ENCODE measurements around the gene RAB44. TPM values are rescaled to one million over a fixed set of nuclear protein-coding genes. Genes with fewer than 3 reads are reported as not detected.

Gene RAB44
- total and polyA plus RNA-seq, 7 donors: 0.01 to 0.06 TPM; not detected in 5

DNA sequence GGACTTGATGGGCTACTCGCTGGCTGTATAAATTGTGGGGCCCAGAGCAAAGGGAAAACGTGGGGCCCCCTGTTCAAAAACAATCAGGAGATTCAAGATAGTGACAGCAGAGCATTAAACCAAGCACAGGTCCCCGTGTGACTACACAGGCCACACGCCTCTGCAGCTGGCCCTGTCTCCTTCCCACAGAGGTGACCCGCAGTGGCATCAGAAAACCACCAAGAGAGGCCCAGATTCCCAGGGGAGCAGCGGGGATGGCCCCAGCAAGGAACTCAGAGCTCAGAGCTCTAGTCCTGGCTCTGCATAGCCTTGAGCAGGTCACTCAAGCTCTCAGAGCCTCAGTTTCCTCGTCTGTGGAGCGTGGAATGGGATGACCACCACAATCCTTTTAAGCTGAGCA lies 84.0 kb downstream of the RAB44 start:
- DNase-seq (no peak), ATAC-seq (no peak)
- Histone ChIP-seq H3K4me1 (no peaks in the 10 kb centered on the region), H3K4me3 (no peak overlapping the region), H3K27ac (no peak overlapping the region), H3K9me3 (no peaks in the 10 kb centered on the region), H3K27me3 (ENCODE audit: insufficient read depth in 3 of 3, low read length in 2 of 3) (peaks cover 0 to 3% (median 0%) of the 10 kb centered on the region in 3 donors), H3K36me3 (ENCODE audit: insufficient read depth in 1 of 2, low read depth in 1 of 2) (no peaks in the 10 kb centered on the region)
- 83 to 84% (median 83%) methylated on average over 8 of the region's 8 CpGs for WGBS, 3 donors
- TF ChIP-seq, protein P1, sequence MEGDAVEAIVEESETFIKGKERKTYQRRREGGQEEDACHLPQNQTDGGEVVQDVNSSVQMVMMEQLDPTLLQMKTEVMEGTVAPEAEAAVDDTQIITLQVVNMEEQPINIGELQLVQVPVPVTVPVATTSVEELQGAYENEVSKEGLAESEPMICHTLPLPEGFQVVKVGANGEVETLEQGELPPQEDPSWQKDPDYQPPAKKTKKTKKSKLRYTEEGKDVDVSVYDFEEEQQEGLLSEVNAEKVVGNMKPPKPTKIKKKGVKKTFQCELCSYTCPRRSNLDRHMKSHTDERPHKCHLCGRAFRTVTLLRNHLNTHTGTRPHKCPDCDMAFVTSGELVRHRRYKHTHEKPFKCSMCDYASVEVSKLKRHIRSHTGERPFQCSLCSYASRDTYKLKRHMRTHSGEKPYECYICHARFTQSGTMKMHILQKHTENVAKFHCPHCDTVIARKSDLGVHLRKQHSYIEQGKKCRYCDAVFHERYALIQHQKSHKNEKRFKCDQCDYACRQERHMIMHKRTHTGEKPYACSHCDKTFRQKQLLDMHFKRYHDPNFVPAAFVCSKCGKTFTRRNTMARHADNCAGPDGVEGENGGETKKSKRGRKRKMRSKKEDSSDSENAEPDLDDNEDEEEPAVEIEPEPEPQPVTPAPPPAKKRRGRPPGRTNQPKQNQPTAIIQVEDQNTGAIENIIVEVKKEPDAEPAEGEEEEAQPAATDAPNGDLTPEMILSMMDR (IDR thresholded peaks at IDR 0.05): no peak
- intact Hi-C loops (cut with DNase I): no loop called here

Other genes starting within 250 kb of the RAB44 start
- 10 to 100 TPM in 3 of 4 donors, 1 to 10 TPM in 1; 7.7 to 13.6 (median 12.6) TPM for gene STK38, start 150.3 kb upstream of the RAB44 start, total RNA-seq
- gene STK38, start 150.3 kb upstream of the RAB44 start, polyA plus RNA-seq: 10 to 100 TPM in 1 of 3 donors, 1 to 10 TPM in 2; 8.1 to 18.9 (median 8.4) TPM
- gene SRSF3, start 103.5 kb upstream of the RAB44 start, total RNA-seq: 100 to 1,000 TPM in 2 of 4 donors, 10 to 100 TPM in 2; 64.6 to 182 (median 125) TPM
- 100 to 1,000 TPM; 109 to 267 (median 176) TPM for gene SRSF3, start 103.5 kb upstream of the RAB44 start, polyA plus RNA-seq
- gene CDKN1A, start 19.1 kb upstream of the RAB44 start, total RNA-seq: 100 to 1,000 TPM in 3 of 4 donors, 10 to 100 TPM in 1; 39.2 to 666 (median 157) TPM
- gene CDKN1A, start 19.1 kb upstream of the RAB44 start, polyA plus RNA-seq: 100 to 1,000 TPM; 130 to 415 (median 273) TPM
- 1 to 10 TPM in 2 of 4 donors, under 1 TPM in 2; 0.27 to 1.1 (median 0.72) TPM for gene CPNE5, start 141.6 kb downstream of the RAB44 start, total RNA-seq
- 1 to 10 TPM in 1 of 3 donors, under 1 TPM in 2; 0.03 to 1.7 (median 0.10) TPM for gene CPNE5, start 141.6 kb downstream of the RAB44 start, polyA plus RNA-seq
- gene PPIL1, start 177.0 kb downstream of the RAB44 start, total RNA-seq: 10 to 100 TPM; 20.9 to 38.8 (median 22.1) TPM
- gene PPIL1, start 177.0 kb downstream of the RAB44 start, polyA plus RNA-seq: 10 to 100 TPM; 18.1 to 92.3 (median 40.4) TPM
- gene C6orf89, start 188.1 kb downstream of the RAB44 start, total RNA-seq: 10 to 100 TPM; 37.1 to 53.4 (median 51.1) TPM
- gene C6orf89, start 188.1 kb downstream of the RAB44 start, polyA plus RNA-seq: 10 to 100 TPM; 23.2 to 56.3 (median 35.4) TPM

Data from psoas muscle (tissue), 8 donors.